NCI-H446 (cell line): Measurements from ENCODE around the gene INSL3.
A peak's percentile ranks its signal among the peaks of the same experiment; 100 is the strongest.
"Not testable (repeated sequence)": the region's sequence is repeated elsewhere in the genome, so short reads cannot be mapped to it uniquely, and the experiment has no call there.

Experiments used
- DNase-seq, 2 experiments: peaks; one replicate each; lab custom pipeline; 2025; lab: John Stamatoyannopoulos, UW

INSL3 gene

GRCh38 chr19:17812099-17812498 lies 9.2 kb downstream of the INSL3 start:
- DNase-seq, result no peak

- no peak for DNase-seq
Measured at GRCh38 chr19:17811681-17812080, 9.6 kb downstream of the INSL3 start.

GRCh38 chr19:17811103-17811502 lies 10.2 kb downstream of the INSL3 start:
- no peak for DNase-seq

GRCh38 chr19:17807731-17808316 lies 13.5 kb downstream of the INSL3 start:
- DNase-seq, result no peak

- DNase-seq, result no peak
Measured at GRCh38 chr19:17806945-17807344, 14.4 kb downstream of the INSL3 start.

- no peak for DNase-seq
Measured at GRCh38 chr19:17805427-17805826, 15.9 kb downstream of the INSL3 start.

GRCh38 chr19:17803264-17803896 lies 17.9 kb downstream of the INSL3 start:
- no peak for DNase-seq

GRCh38 chr19:17802137-17802858 lies 19.0 kb downstream of the INSL3 start:
- no peak for DNase-seq

GRCh38 chr19:17798599-17798998 lies 22.7 kb downstream of the INSL3 start:
- not testable (repeated sequence) for DNase-seq

- no peak for DNase-seq
Measured at GRCh38 chr19:17797424-17798201, 23.7 kb downstream of the INSL3 start.

GRCh38 chr19:17796838-17797423 lies 24.4 kb downstream of the INSL3 start:
- no peak for DNase-seq

- DNase-seq, result no peak
Measured at GRCh38 chr19:17796013-17796837, 25.1 kb downstream of the INSL3 start.

GRCh38 chr19:17795495-17795856 lies 25.8 kb downstream of the INSL3 start:
- DNase-seq, result no peak

GRCh38 chr19:17794731-17795494 lies 26.4 kb downstream of the INSL3 start, which contains the start of gene B3GNT3:
TSS of gene B3GNT3 (plus strand) at chr19:17795138. CDS start at chr19:17807808, 12,670 bp downstream.
- peak in 1 of 2 experiments; percentile 40 for DNase-seq

GRCh38 chr19:17794412-17794730 lies 26.9 kb downstream of the INSL3 start:
- DNase-seq, result no peak

- DNase-seq, result no peak
Measured at GRCh38 chr19:17790059-17790780, 31.1 kb downstream of the INSL3 start.

GRCh38 chr19:17788632-17789031 lies 32.7 kb downstream of the INSL3 start:
- DNase-seq, result no peak

- no peak for DNase-seq
Measured at GRCh38 chr19:17787274-17787913, 33.9 kb downstream of the INSL3 start.
